ENCODE measurements around the gene NPL. TPM values are rescaled to one million over a fixed set of nuclear protein-coding genes. Genes with fewer than 3 reads are reported as not detected.

The NPL gene
- total RNA-seq, 4 donors from 2014 or later = 7.8 to 16.2 (median 12.6) TPM

GRCh38 chr1:182754087-182754486 is 35.5 kb upstream of the NPL start:
- H3K4me1 ChIP-seq = no peaks in the 10 kb centered on the region
- no peak for DNase-seq
- H3K36me3 ChIP-seq = no peaks in the 10 kb centered on the region
- WGBS, 2 donors = 67 to 89% methylated on average over 5 to 7 of the region's 7 CpGs
- no peaks in the 10 kb centered on the region for H3K27me3 ChIP-seq
- TF ChIP-seq, protein P1, sequence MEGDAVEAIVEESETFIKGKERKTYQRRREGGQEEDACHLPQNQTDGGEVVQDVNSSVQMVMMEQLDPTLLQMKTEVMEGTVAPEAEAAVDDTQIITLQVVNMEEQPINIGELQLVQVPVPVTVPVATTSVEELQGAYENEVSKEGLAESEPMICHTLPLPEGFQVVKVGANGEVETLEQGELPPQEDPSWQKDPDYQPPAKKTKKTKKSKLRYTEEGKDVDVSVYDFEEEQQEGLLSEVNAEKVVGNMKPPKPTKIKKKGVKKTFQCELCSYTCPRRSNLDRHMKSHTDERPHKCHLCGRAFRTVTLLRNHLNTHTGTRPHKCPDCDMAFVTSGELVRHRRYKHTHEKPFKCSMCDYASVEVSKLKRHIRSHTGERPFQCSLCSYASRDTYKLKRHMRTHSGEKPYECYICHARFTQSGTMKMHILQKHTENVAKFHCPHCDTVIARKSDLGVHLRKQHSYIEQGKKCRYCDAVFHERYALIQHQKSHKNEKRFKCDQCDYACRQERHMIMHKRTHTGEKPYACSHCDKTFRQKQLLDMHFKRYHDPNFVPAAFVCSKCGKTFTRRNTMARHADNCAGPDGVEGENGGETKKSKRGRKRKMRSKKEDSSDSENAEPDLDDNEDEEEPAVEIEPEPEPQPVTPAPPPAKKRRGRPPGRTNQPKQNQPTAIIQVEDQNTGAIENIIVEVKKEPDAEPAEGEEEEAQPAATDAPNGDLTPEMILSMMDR (IDR thresholded peaks at IDR 0.05) = no peak
- TF ChIP-seq POLR2A (IDR thresholded peaks at IDR 0.05) = no peak
- intact Hi-C loops (cut with DNase I) = no loop called here
- no peak overlapping the region for H3K27ac ChIP-seq
- H3K4me3 ChIP-seq = no peak overlapping the region
- no peaks in the 10 kb centered on the region for H3K9me3 ChIP-seq

DNA sequence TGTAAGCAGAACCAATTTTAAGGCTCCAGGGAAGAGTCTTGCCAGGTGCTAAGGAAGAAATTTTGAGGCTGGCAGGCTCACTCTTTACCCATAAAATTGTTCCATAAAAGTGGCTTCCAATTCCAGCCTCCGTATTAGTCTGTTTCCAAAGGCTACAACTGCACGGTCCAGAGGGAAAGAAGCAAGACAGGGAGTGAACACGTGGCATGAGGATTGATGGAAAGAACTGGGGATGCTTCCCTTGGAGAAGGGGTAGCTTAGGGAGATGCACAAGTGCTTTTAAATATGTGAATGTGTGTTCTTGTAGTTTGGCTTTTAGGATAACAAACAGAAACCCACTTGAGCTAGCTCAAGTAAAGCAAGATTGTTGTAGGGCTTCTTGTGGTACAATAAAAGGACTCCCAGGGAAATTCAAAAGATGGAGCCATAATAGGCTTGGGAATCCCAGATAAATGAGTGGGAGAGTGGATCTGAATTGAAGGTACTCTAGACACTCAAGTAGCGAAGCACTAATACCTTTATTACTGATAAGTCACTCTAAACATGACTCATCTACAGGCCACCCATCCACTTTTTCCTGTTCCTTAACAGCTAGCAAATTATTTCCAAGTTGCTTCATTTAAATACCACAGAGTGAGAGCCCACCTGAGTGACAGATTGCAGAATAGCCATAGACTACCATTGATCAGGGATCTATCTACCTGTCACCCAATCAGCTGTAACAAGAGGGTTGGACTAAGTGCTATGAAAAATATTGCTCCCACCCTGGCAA is 34.8 kb upstream of the NPL start:
- WGBS, 2 donors = 68 to 78% methylated on average over 4 of the region's 4 CpGs
- TF ChIP-seq POLR2A (IDR thresholded peaks at IDR 0.05) = no peak
- TF ChIP-seq, protein P1 (IDR thresholded peaks at IDR 0.05) = no peak
- intact Hi-C loops (cut with DNase I) = no loop called here

GRCh38 chr1:182755632-182756031 is 33.9 kb upstream of the NPL start:
- intact Hi-C loops (cut with DNase I) = no loop called here
- no peak overlapping the region for H3K4me3 ChIP-seq
- TF ChIP-seq, protein P1 (IDR thresholded peaks at IDR 0.05) = no peak
- no peak for TF ChIP-seq POLR2A (IDR thresholded peaks at IDR 0.05)
- DNase-seq = no peak
- no peaks in the 10 kb centered on the region for H3K9me3 ChIP-seq
- no peak overlapping the region for H3K27ac ChIP-seq
- H3K27me3 ChIP-seq = no peaks in the 10 kb centered on the region
- no peaks in the 10 kb centered on the region for H3K4me1 ChIP-seq
- no peaks in the 10 kb centered on the region for H3K36me3 ChIP-seq

More for the DNA sequence above, 34.8 kb upstream of the NPL start:
- no peaks in the 10 kb centered on the region for H3K9me3 ChIP-seq
- no peaks in the 10 kb centered on the region for H3K27me3 ChIP-seq
- H3K4me3 ChIP-seq = no peak overlapping the region
- H3K36me3 ChIP-seq = no peaks in the 10 kb centered on the region
- H3K4me1 ChIP-seq = no peaks in the 10 kb centered on the region
- no peak for DNase-seq
- H3K27ac ChIP-seq = no peak overlapping the region

DNA sequence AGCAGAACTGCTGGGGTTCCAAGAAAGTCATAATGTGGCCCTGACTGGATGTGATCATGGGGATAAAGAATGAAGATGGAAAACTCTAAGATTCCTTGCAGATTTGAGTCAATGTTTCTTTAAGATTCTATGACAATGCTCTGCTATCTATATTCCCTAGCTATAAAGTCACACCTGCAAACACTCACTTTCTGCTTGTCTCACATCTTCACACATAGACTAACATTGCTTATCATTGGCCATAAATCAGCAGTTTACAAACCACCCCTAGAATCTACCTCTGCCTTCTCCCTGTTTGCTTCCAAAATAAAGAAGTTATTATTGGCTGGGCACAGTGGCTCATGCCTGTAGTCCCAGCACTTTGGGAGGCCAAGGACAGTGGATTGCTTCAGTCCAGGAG is 33.1 kb upstream of the NPL start:
- no peaks in the 10 kb centered on the region for H3K9me3 ChIP-seq
- H3K27me3 ChIP-seq = no peaks in the 10 kb centered on the region
- H3K27ac ChIP-seq = no peak overlapping the region
- no peak for DNase-seq
- H3K4me3 ChIP-seq = no peak overlapping the region
- no peak for TF ChIP-seq POLR2A (IDR thresholded peaks at IDR 0.05)
- TF ChIP-seq, protein P1 (IDR thresholded peaks at IDR 0.05) = no peak
- intact Hi-C loops (cut with DNase I) = no loop called here
- no peaks in the 10 kb centered on the region for H3K36me3 ChIP-seq
- H3K4me1 ChIP-seq = no peaks in the 10 kb centered on the region

DNA sequence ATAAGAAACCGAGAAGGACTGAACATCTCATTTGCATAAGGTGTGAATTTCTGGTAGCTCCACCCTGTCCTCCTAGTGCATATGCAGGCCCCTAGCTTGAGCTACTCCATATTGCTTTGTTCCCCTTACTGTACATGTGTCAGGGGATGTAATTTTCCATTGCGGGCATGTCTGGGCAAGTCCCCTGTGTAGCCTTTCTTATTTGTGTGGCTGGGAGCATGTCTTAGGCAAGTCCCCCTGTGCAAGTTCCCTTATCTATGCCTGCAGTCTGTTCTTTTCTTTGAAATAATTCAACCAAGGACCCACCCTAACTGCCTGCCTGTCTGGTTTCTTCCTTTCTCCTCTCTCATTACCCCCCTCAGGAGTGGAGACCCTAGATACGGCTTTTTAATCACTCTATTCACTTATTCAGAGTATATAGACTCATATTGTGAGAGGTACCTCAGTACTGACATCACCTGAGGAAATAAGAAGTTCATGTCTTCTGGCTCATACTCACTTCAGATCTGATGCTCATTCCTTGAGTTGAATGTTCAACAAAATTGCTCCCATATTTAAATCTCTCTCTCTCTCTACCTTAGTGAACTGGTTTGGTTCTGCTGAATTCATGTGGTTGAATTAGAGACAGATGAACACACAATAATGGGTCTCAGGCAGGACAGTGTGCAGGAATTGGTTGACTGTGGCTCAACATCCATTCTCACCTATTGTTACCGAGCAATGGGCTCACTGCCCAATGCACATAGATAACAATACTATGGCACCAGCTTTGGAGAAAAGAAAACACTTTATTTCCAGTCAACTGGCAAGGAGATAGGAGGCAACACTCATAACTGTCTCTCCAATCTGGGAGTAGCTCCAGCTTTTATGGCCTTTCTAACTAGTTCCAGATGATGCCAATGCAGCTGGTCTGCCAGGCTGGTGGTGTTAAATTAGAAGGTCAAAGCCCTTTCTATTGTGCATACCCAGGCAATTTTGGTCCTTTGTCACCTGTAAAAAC is 27.9 kb upstream of the NPL start:
- TF ChIP-seq, protein P1 (IDR thresholded peaks at IDR 0.05) = no peak
- no peak for TF ChIP-seq POLR2A (IDR thresholded peaks at IDR 0.05)
- DNase-seq = no peak
- no peak overlapping the region for H3K4me3 ChIP-seq
- peaks cover 0 to 9% (median 0%) of the 10 kb centered on the region in 3 donors for H3K4me1 ChIP-seq
- H3K9me3 ChIP-seq = no peaks in the 10 kb centered on the region
- H3K27ac ChIP-seq = no peak overlapping the region
- 76 to 82% methylated on average over 4 of the region's 4 CpGs for WGBS, 2 donors
- H3K27me3 ChIP-seq = no peaks in the 10 kb centered on the region
- no peaks in the 10 kb centered on the region for H3K36me3 ChIP-seq
- intact Hi-C loops (cut with DNase I) = no loop called here

All from esophagus squamous epithelium (tissue), 5 donors.